HG03521 (cell line): Measurements from ENCODE around the gene PPFIA1.

ENCODE experiments used
- ATAC-seq: cut with Tn5 transposase; IDR thresholded peaks from one replicate; pipeline ENCODE4 v1.9.1; 2021; ENCODE audit warnings: mild to moderate bottlenecking, moderate library complexity; ENCODE audit not compliant: unreplicated experiment

The PPFIA1 gene

DNA sequence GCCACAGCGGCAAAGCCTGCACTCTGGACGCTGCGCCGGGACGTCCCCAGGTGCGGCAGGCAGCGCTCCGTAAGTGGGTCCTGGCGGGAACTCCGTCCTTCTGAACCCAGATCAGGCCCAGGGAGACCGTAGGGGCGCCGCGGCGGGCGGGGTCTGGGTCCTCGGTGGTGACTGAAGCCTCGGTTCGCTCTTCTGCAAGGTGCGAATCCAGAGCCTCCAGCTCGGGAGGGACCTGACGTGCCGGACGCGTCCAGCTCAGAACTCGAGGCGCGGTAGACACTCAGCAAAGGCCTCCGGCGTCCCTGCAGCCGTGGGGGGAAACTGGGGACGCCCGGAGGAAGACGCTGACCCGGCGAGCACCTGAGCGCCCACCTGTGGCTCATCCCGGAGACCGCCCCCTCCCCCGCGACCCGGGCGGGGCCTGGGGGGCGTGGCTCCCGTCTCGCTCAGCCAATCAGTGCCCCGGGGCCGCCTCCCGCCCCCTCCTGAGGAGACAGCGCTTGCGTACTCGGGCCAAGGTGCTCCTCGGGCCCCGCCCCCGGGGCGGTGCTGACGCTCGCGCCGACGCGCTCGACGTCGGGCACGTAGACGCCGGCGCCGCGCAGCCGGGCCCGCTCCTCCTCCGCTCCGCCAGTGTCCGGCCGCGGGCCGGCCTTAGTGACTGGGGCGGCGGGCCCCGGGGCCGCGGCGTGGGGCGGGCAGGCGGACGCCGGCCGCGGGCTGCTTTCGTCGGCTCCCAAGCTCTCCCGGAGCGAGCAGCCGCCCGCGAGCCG is at the start of gene PPFIA1:
Gene PPFIA1 (plus strand): TSS at position 587 of the 773 bp plus-strand sequence. CDS start 1,483 bp downstream, outside the sequence.
- peak; percentile 95 for ATAC-seq

DNA sequence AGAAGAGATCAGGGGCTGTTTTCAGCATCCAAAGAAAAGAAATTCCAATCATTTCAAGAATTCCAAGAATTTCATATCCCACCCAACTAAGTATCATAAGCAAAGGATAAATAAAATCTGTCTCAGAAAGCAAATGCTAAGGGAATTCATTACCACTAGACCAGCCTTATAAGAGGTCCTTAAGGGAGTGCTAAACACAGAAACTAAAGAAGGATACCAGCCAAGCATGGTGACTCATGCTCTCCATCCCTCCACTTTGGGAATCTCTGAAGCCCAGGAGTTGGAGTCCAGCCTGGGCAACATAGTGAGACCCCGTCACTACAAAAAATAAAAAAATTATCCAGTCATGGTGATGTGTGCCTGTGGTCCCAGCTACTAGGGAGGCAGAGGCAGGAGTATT is 49.6 kb upstream of the PPFIA1 start:
- no peak for ATAC-seq

DNA sequence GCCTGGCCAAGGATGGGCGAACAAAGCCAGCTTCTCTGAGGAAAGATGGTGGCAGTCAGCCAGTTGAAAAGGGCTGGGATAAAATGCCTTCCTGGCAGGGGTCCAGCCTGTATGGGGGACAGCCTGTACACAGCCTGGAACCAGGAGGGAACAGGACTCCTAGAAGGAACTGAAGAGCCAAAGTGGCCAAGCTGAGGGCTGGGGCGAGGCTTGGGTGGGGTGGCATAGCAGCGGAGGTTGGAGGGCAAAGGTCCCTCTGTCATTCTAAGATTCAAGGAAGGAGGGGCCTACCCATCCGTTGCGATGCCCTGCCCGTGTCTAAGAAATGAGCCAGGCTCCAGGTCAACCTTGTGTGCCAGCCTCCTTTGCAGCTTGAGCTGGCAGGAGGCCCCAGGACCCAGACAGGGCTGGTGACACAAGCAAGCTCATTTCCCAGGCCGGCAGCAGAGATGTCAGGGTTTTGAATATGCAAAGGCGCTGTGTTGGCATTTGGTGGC is 44.8 kb upstream of the PPFIA1 start:
- no peak for ATAC-seq

DNA sequence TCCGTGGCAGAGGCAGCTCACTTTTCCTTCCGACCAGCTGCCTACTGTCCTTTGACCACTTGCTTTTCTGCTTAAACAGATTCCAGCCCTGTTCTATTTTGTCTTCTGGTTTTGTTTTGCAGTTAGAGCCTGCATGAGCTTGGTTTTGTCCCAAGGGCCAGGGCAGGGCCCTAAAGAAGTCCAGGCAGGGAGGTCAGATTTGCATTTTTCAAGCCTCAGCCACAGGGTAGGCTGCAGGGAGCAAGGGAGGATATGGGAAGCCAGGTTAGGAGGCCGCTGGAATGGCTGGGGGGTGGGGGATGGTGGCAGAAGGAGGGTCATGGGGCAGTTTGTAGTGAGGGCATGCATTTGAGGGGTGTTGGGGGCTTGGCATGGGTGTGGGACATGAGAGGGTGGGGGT is 44.3 kb upstream of the PPFIA1 start:
- no peak for ATAC-seq

DNA sequence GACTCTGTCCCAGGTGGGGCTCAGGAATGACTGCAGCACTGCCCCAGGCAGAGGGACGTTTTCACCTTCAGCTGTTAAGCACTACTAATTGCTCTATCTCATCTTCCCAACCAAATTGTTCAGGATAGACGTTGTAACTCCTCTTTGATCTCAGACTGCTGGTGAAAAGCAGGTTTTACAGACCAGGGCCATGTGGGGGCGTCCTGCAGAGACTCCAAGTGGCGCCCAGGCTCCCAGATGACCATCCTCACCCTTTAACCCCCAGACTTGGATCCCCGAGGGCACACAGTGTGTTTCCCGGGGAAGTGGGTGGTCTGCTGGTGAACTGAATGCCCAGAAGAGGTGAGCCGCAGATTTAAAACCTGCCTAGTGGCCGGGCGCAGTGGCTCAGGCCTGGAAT is 43.5 kb upstream of the PPFIA1 start:
- no peak for ATAC-seq

DNA sequence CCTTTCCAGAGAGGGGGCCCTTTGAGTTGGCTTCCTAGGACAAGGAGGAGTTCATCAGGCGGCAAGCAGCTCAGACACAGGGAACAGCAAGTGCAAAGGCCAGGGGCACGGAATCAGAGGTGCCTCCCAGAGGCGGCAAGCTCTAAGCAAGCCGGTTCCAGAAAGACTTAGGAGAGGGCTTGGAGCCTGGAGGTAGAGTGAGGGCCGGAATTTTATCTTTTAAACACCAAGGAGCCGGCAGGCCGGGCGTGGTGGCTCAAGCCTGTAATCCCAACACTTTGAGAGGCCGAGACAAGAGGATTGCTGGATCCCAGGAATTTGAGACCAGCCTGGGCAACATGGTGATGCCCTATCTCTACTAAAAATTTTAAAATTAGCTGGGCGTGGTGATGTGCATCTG is 40.8 kb upstream of the PPFIA1 start:
- ATAC-seq, result no peak

- no peak for ATAC-seq
Observed at GRCh38 chr11:70230151-70230839, 40.2 kb upstream of the PPFIA1 start.

DNA sequence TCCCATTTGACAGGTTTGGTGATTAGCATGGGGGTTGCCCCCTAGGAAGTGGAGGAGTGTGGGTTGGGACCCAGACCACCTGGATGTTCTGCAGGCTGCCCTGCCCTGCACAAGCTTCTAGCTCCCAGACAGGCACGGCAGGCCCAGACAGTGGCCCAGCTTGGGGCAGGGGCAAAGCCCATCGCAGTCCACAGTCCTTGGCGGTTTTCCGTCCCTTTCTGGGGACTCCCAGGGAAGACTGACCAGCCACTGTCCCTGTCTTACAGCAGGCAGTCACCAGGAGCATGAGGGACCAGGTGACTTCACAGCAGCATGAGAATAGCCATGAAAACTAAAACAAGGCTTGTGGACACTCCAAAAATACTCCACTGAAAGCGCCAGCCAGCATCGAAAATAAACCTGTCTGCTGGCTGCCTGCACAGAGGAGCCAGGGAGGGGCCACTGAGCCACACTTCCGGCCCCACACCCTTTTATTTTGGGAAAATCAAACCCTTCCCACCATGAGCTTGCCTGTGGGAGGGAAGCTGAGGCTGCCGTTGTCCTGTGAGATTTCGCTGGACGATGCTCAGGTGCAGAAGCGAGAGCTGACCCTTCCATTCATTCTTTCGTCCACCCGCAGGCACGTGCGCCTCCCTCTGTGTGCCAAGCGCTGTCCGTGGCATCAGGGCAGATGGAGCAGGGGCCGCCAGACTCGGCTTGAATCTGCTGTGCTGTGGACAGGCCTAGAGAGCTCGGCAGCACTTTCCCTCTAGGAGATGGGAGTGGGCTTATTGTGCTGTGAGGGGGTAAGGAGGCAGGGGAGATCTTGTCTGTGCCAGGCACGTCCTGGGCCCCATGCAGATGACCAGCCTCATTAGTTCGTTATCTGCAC is 39.4 kb upstream of the PPFIA1 start:
- no peak for ATAC-seq

DNA sequence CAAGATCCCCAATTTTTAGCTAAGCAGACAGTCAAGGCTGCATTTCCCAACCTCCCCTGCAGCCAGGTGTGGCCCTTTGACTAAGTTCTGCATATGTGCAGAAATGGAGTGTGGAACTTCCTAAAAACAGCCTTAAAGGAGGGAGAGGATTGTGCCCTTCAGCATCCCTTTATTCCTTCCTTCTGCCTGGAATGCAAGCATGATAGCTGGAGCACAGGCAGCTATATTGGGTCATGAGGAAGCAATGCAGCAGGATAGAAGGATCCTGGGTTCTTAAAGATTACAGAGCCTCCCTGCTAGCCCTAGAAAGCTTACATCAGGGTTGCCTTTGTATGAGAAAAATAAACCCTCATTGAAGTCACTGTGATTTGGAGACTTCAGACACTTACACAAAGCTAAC is 37.5 kb upstream of the PPFIA1 start:
- no peak for ATAC-seq

GRCh38 chr11:70233511-70233934 is 37.0 kb upstream of the PPFIA1 start:
- ATAC-seq, result no peak

GRCh38 chr11:70233962-70234361 is 36.5 kb upstream of the PPFIA1 start:
- ATAC-seq, result no peak

DNA sequence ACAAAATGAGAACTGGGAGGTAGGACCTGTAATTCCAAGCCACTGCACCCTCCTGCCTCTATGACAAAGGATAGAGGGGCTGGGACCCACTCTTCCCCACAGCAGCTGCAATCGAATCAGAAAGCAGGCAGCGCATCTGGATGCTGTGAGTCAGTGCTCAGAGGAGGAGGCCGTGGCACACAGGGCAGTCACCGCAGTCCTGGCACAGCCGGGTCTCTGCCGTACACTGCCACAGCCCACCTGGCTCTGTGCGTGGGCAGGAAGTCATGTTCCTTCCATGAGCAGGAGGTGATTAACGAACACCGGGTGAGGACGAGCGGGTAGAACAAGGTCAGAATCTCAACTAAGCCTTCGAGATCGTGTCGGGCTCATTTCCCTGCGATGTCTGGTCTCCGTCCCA is 30.2 kb upstream of the PPFIA1 start:
- ATAC-seq, result no peak

DNA sequence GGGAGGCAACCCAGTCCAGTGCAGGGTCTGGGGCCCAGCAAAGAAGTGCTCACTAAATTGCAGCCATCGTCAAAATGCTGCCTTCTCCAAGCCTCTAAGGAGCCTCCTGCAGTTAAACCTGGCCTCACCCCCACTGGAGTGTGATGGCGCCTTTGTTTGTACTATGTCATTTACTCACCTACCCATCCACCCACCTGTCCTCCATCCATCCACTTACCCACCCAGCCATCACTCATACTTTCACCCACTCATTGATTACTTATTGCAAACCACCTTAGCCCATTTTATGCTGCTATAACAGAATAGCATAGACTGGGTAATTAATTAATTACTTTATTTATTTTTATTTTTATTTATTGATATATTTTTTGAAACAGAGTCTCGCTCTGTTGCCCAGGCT is 28.8 kb upstream of the PPFIA1 start:
- ATAC-seq, result no peak

GRCh38 chr11:70242885-70243284 is 27.6 kb upstream of the PPFIA1 start:
- no peak for ATAC-seq

DNA sequence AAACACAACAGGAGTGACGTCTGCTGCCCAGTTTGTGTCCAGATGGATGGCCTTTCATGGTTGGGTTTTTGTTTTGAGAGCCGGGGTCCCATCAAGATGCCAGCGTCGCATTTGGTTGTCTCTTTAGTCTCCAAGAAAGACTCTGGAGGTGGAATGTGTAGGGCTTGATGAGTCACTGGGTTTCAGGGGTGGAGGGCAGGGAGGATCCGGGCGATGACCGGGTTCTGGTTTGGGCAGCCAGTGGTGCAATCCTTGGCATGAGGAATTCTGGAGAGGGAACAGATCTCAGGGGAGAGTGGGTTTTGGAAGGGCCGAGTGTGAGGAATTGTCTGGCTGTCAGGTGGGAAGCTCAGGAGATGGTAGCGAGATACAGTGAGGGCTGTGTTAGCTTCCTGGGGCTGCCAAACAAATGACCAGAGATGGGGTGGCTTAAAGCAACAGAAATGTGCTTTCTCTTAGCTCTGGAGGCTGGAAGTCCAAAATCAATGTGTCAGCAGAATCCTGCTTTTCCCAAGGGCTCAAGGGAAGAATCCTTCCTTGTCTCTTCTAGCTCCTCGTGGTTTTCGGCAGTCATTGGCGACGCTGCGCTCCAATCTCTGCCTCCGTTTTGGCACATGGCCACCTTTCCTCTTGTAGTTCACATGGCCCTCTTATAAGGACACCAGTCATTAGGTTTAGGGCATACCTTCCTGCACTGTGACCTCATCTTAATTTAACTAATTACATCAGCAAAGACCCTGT is 26.4 kb upstream of the PPFIA1 start:
- no peak for ATAC-seq

- no peak for ATAC-seq
Observed at GRCh38 chr11:70244698-70245097, 25.8 kb upstream of the PPFIA1 start.

GRCh38 chr11:70246196-70246595 is 24.3 kb upstream of the PPFIA1 start:
- no peak for ATAC-seq

- ATAC-seq, result no peak
Observed at GRCh38 chr11:70247042-70247709, 23.3 kb upstream of the PPFIA1 start.

DNA sequence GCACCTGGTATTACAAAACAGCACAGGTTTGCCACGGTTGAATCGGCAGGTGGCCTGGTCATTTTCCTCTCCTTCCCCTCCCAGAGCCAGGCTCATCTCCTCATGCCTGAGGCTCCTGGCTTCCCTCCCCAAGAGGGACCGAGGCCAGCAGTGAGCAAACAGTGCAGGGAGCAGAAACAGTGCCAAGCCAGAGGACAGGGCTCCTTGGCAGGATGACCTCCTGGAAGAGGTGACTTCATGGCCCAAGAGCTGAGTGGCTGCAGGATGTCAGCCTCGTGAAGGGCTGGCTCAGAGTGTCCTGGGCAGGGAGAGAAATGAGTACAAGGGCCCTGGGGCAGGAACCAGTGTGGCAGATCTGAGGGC is 22.8 kb upstream of the PPFIA1 start:
- ATAC-seq, result no peak
